Progenitor cell of endocrine pancreas (in vitro differentiated cells): ENCODE data around the gene PTH1R. TPM values are rescaled to one million over a fixed set of nuclear protein-coding genes. Genes with fewer than 3 reads are reported as not detected.

Experiments used
- DNase-seq: peaks from one replicate; pipeline ENCODE4 v3.0.0; 2021; ENCODE audit warnings: low spot score; ENCODE audit not compliant: unreplicated experiment
- H3K27ac Mint-ChIP-seq: 2 replicates; pipeline ENCODE4 v1.8.0; 2021; ENCODE audit warnings: mild to moderate bottlenecking, moderate library complexity, mixed read lengths
- H3K27me3 Mint-ChIP-seq: 2 replicates; pipeline ENCODE4 v1.8.0; 2021; ENCODE audit warnings: mixed read lengths
- H3K36me3 Mint-ChIP-seq: 2 replicates; pipeline ENCODE4 v1.8.0; 2022; ENCODE audit warnings: mixed read lengths; ENCODE audit not compliant: insufficient read depth
- H3K4me1 Mint-ChIP-seq: 2 replicates; pipeline ENCODE4 v1.8.0; 2021; ENCODE audit warnings: low read depth, mixed read lengths
- H3K4me3 Mint-ChIP-seq: 2 replicates; pipeline ENCODE4 v1.8.0; 2021; ENCODE audit warnings: low read depth, mild to moderate bottlenecking, moderate library complexity, mixed read lengths
- H3K9me3 Mint-ChIP-seq: 2 replicates; pipeline ENCODE4 v1.8.0; 2021; ENCODE audit warnings: low read depth, mixed read lengths
- total RNA-seq: library from RNA; stranded (reverse); gene quantifications from 2 replicates; pipeline ENCODE4 v1.2.1, GENCODE V29; 2021
- TF ChIP-seq, protein P1 (sequence below): fragments of 200-600 bp; sonication (generic); IDR thresholded peaks from one replicate; pipeline ENCODE4 v1.5.0; 2021; ENCODE audit warnings: antibody characterized with exemption, mild to moderate bottlenecking; ENCODE audit not compliant: unreplicated experiment

The PTH1R gene
- total RNA-seq, 1 donor from 2014 or later: 0.26 TPM

DNA sequence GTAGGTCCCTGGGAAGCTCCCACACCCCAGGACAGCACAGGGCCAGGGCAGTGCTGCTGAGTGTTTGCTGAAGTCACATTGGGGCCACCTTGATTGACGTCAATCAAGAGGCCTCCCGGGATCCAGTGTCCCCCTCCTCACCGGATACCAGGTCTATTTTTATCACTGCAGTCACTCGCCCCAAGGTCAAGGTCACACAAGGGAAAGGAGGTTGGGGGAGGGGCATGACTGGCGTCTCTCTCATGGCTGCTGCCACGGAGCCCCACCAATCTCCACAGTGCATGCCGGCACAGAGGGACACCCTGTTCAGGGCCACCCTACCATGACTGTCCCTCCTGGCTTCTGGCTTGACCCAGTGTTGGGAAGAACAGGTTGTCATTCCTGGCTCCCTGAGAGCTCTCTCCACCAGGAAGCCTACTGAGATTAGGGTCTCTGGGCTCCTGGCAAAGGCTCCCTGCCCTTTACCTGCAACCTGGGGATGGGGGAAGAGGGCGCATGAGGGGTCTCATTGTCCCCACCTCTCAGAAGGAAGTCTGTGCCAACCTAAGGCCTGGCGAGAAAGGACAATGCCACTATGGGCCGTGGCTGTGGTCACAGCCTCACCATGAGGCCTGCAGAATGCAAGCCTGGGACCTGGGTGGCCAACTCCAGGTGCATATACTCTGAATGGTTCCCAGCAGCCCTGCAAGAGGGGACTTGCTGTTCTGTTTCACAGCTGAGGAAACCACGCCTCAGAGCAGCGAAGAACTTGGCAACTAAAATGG lies 15.7 kb upstream of the PTH1R start:
- H3K4me3 Mint-ChIP-seq: no peak overlapping the region
- H3K27me3 Mint-ChIP-seq: peaks cover 24% of the 10 kb centered on the region
- no peaks in the 10 kb centered on the region for H3K36me3 Mint-ChIP-seq
- TF ChIP-seq, protein P1, sequence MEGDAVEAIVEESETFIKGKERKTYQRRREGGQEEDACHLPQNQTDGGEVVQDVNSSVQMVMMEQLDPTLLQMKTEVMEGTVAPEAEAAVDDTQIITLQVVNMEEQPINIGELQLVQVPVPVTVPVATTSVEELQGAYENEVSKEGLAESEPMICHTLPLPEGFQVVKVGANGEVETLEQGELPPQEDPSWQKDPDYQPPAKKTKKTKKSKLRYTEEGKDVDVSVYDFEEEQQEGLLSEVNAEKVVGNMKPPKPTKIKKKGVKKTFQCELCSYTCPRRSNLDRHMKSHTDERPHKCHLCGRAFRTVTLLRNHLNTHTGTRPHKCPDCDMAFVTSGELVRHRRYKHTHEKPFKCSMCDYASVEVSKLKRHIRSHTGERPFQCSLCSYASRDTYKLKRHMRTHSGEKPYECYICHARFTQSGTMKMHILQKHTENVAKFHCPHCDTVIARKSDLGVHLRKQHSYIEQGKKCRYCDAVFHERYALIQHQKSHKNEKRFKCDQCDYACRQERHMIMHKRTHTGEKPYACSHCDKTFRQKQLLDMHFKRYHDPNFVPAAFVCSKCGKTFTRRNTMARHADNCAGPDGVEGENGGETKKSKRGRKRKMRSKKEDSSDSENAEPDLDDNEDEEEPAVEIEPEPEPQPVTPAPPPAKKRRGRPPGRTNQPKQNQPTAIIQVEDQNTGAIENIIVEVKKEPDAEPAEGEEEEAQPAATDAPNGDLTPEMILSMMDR: no peak
- H3K4me1 Mint-ChIP-seq: peaks cover 5% of the 10 kb centered on the region
- DNase-seq: no peak
- H3K9me3 Mint-ChIP-seq: no peaks in the 10 kb centered on the region
- H3K27ac Mint-ChIP-seq: no peak overlapping the region

GRCh38 chr3:46862369-46863025 lies 15.0 kb upstream of the PTH1R start:
- peaks cover 24% of the 10 kb centered on the region for H3K27me3 Mint-ChIP-seq
- no peak overlapping the region for H3K27ac Mint-ChIP-seq
- H3K4me3 Mint-ChIP-seq: no peak overlapping the region
- H3K4me1 Mint-ChIP-seq: peaks cover 5% of the 10 kb centered on the region
- TF ChIP-seq, protein P1: no peak
- H3K36me3 Mint-ChIP-seq: no peaks in the 10 kb centered on the region
- H3K9me3 Mint-ChIP-seq: no peaks in the 10 kb centered on the region
- DNase-seq: no peak

GRCh38 chr3:46863261-46863782 lies 14.2 kb upstream of the PTH1R start, which contains the start of gene MYL3:
Gene MYL3 (minus strand): TSS chr3:46863444. CDS start chr3:46863390, 54 bp downstream.
- Mint-ChIP-seq H3K4me3 (no peak within 1 kb of the TSS), H3K27ac (no peak within 1 kb of the TSS), H3K36me3 (no peaks in the 10 kb centered on the region), H3K27me3 (peaks cover 19% of the 10 kb centered on the region), H3K9me3 (no peaks in the 10 kb centered on the region), H3K4me1 (peaks cover 5% of the 10 kb centered on the region)
- DNase-seq: no peak
- TF ChIP-seq, protein P1: no peak

DNA sequence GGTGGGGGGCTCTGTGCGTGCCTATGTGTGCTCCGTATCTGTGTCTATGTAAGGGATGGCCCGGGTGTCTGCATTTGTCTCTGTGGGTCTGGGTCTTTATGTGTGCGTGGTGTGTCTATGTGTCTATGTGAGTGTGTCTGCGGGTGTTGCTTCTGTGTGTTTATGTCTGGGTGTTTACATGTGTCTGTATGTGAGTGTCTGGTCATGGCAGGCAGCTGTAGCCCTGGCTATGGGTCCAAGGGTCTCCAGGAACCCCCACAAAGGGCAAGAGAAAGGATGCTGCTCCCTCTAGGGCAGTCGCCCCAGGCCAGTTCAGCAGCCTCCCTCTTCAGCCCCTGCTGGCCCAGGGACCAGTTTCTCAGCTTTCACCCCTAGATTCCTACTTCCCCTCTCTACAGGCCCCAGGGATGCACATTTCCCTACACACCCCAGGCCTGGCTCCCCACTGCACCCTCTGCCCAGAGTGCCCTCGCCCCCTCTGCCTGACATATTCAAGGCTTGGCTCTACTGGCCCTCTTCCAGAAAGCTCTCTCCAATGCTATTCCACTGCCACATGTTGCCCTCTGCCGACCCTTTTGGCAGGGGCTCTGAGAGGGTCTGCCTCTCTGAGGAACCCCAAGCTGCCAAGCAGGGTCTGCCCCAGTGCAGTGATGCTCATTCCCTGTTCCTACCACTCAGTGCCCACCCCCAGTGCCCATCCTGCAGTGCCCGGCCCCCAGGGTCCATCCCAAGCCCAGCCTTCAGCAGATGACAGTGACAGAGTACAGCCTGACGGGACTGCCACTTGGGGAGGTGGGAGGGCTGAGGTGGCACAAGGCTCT lies 13.2 kb upstream of the PTH1R start:
- TF ChIP-seq, protein P1: no peak
- Mint-ChIP-seq H3K27ac (no peak overlapping the region), H3K9me3 (no peaks in the 10 kb centered on the region), H3K4me3 (no peak overlapping the region), H3K36me3 (no peaks in the 10 kb centered on the region), H3K27me3 (peaks cover 14% of the 10 kb centered on the region), H3K4me1 (peaks cover 3% of the 10 kb centered on the region)
- no peak for DNase-seq

DNA sequence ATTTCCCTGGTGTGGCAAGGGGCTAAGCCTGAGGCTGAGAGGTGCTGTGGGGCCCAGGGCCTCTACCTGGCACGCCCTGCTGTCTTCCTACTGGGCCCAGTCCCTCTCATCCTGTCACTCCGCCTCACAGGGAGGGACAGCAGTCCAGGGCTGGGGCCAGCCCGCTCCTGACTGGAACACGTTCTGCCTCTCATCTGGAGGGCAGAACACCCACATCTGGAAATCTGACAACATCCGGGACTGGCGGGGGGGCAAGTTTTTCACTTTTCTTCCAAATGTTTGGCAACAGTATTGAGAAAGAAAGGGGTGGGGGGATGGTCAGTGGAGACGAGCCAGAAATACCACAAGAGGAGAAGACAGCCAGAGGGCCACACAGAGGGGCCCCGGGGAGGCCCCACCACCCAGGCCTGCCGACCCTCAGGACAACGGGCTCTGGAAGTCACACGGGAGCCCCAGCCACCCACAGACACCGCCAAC lies 12.5 kb upstream of the PTH1R start:
- peaks cover 21% of the 10 kb centered on the region for H3K27me3 Mint-ChIP-seq
- H3K27ac Mint-ChIP-seq: no peak overlapping the region

More for the DNA sequence above, 12.5 kb upstream of the PTH1R start:
- Mint-ChIP-seq H3K4me1 (peaks cover 2% of the 10 kb centered on the region), H3K4me3 (no peak overlapping the region), H3K36me3 (no peaks in the 10 kb centered on the region), H3K9me3 (no peaks in the 10 kb centered on the region)
- DNase-seq: no peak
- TF ChIP-seq, protein P1: no peak
